ENCODE results near the gene NFATC1. TPM values are rescaled to one million over a fixed set of nuclear protein-coding genes. Genes with fewer than 3 reads are reported as not detected.
A peak's percentile ranks its signal among the peaks of the same experiment; 100 is the strongest.

NFATC1 gene
- total RNA-seq, result 10 to 100 TPM; 97.2 to 98.3 TPM

DNA sequence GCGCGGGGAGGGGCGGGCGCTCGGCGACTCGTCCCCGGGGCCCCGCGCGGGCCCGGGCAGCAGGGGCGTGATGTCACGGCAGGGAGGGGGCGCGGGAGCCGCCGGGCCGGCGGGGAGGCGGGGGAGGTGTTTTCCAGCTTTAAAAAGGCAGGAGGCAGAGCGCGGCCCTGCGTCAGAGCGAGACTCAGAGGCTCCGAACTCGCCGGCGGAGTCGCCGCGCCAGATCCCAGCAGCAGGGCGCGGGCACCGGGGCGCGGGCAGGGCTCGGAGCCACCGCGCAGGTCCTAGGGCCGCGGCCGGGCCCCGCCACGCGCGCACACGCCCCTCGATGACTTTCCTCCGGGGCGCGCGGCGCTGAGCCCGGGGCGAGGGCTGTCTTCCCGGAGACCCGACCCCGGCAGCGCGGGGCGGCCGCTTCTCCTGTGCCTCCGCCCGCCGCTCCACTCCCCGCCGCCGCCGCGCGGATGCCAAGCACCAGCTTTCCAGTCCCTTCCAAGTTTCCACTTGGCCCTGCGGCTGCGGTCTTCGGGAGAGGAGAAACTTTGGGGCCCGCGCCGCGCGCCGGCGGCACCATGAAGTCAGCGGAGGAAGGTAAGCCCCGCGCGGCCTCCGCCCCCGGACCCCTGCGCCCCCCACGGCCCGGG is at the start of gene NFATC1:
NFATC1 (plus strand) TSS at position 170 of the 644 bp plus-strand sequence; CDS start at position 465, 295 bp downstream.
- peaks cover 22% of the 10 kb centered on the region for H3K36me3 Mint-ChIP-seq (ENCODE audit: low read depth)
- H3K4me3 Mint-ChIP-seq, result peak within 1 kb of the TSS; percentile 94
- CTCF ChIA-PET, result interaction anchor here (0.5 to 2.5 kb wide), 5 partner anchors 14 to 134 kb away, joined by 3 to 10 read pairs (median 5); no protein-coding TSS in a partner anchor
- TF ChIP-seq, protein P1, sequence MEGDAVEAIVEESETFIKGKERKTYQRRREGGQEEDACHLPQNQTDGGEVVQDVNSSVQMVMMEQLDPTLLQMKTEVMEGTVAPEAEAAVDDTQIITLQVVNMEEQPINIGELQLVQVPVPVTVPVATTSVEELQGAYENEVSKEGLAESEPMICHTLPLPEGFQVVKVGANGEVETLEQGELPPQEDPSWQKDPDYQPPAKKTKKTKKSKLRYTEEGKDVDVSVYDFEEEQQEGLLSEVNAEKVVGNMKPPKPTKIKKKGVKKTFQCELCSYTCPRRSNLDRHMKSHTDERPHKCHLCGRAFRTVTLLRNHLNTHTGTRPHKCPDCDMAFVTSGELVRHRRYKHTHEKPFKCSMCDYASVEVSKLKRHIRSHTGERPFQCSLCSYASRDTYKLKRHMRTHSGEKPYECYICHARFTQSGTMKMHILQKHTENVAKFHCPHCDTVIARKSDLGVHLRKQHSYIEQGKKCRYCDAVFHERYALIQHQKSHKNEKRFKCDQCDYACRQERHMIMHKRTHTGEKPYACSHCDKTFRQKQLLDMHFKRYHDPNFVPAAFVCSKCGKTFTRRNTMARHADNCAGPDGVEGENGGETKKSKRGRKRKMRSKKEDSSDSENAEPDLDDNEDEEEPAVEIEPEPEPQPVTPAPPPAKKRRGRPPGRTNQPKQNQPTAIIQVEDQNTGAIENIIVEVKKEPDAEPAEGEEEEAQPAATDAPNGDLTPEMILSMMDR (IDR thresholded peaks at IDR 0.05), result no peak
- ATAC-seq (peak; percentile 45), DNase-seq (peak; percentile 91)
- no peaks in the 10 kb centered on the region for H3K9me3 Mint-ChIP-seq
- H3K27ac Mint-ChIP-seq, result peak within 1 kb of the TSS; percentile 87
- POLR2A ChIA-PET, result interaction anchor here (1.0 to 3.4 kb wide), 5 partner anchors 9 to 128 kb away, joined by 4 to 25 read pairs (median 6); no protein-coding TSS in a partner anchor
- intact Hi-C loops (cut with micrococcal nuclease), result loop anchor here (5.0 kb wide), 1 partner anchor 126 kb away; no protein-coding TSS in a partner anchor
- peaks cover 9% of the 10 kb centered on the region for H3K27me3 Mint-ChIP-seq
- H3K4me1 Mint-ChIP-seq (ENCODE audit: low read depth), result peaks cover 20% of the 10 kb centered on the region

DNA sequence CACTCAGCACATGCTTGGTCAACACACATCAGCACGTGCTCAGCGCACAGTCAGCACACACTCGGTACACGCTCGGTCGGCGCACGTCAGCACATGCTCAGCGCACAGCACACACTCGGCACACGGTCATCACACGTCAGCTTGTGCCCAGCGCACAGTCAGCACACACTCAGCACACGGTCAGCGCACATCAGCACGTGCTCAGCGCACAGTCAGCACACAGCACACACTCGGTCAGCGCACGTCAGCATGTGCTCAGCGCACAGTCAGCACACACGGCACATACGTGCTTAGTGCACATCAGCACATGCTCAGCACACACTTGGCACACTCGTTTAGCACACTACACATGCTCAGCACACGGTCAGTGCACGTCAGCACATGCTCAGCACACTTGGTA is 49.7 kb upstream of the NFATC1 start:
- no peaks in the 10 kb centered on the region for H3K27me3 Mint-ChIP-seq
- H3K4me3 Mint-ChIP-seq, result no peak overlapping the region
- POLR2A ChIA-PET, result interaction anchor here (0.6 kb wide), 1 partner anchor 595 kb away, joined by 3 read pairs; no protein-coding TSS in a partner anchor
- intact Hi-C loops (cut with micrococcal nuclease), result no loop called here
- CTCF ChIA-PET, result no interaction called here
- no peaks in the 10 kb centered on the region for H3K9me3 Mint-ChIP-seq
- TF ChIP-seq, protein P1 (IDR thresholded peaks at IDR 0.05), result no peak
- H3K27ac Mint-ChIP-seq, result no peak overlapping the region
- peaks cover 30% of the 10 kb centered on the region for H3K36me3 Mint-ChIP-seq (ENCODE audit: low read depth)
- no peak for ATAC-seq
- no peak for DNase-seq
- no peaks in the 10 kb centered on the region for H3K4me1 Mint-ChIP-seq (ENCODE audit: low read depth)

DNA sequence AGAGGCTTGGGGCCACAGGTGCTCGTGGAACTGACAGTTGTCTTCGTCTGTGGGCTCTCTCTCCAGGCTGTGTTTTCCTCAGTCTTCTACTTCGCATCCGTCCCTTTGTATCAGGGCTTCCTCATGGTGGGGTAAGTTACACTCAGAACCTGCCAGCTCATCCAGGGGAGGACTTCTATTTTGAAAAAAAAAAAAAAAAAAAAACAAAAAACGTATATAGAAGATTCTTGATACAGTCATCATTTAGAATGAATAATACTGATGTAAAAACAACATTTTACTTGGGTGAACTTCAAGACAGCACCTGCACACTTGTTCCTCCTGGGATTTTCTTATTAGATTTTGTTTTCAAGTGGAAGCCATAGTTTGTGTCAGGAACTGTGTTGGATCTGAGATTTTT is 47.7 kb upstream of the NFATC1 start:
- Mint-ChIP-seq H3K9me3 (no peaks in the 10 kb centered on the region), H3K27ac (no peak overlapping the region), H3K4me1 (ENCODE audit: low read depth) (no peaks in the 10 kb centered on the region), H3K36me3 (ENCODE audit: low read depth) (peaks cover 27% of the 10 kb centered on the region), H3K27me3 (no peaks in the 10 kb centered on the region), H3K4me3 (no peak overlapping the region)
- intact Hi-C loops (cut with micrococcal nuclease), result no loop called here
- POLR2A ChIA-PET, result no interaction called here
- TF ChIP-seq, protein P1 (IDR thresholded peaks at IDR 0.05), result no peak
- no peak for ATAC-seq
- CTCF ChIA-PET, result no interaction called here
- no peak for DNase-seq

DNA sequence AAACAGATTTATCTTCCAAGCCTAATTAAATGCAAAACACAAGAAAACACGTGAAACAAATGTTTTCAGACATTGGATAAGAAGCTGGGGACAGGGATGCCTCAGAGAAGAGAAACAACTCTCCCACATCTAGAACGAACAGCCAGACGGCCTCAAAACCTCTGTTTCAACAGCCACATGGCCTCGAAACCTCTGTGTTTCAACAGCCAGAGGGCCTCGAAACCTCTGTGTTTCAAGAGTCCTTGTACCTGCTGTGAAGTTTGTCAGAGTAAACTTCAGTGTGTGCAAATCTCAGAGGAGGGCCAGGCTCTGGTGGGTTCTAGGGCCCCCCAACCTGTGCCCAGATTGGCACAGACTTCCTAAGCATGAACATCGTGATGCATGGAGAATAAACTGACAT is 43.3 kb upstream of the NFATC1 start:
- Mint-ChIP-seq H3K36me3 (ENCODE audit: low read depth) (peaks cover 7% of the 10 kb centered on the region), H3K4me3 (no peak overlapping the region), H3K4me1 (ENCODE audit: low read depth) (no peaks in the 10 kb centered on the region), H3K27ac (no peak overlapping the region), H3K9me3 (no peaks in the 10 kb centered on the region), H3K27me3 (no peaks in the 10 kb centered on the region)
- DNase-seq, result no peak
- TF ChIP-seq, protein P1 (IDR thresholded peaks at IDR 0.05), result no peak
- no peak for ATAC-seq
- intact Hi-C loops (cut with micrococcal nuclease), result no loop called here
- ChIA-PET POLR2A (no interaction called here), CTCF (no interaction called here)

DNA sequence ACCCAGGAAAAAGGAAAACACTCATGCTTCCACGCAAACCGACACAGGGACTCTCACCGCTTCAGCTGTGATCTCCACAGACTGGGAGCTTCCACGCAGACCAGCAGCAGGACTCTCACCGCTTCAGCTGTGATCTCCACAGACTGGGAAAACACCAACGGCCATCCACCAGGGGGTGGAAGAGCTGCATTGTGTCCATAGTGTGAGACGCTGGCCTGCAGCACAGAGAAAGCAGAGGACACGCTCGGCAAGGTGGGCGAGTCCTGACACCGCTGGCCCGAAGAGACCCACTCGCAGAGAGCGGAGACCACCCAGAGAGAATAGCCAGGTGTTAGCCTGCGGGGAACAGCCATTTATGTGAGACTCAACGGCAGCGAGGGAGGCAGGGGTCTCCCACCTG is 42.5 kb upstream of the NFATC1 start:
- H3K27ac Mint-ChIP-seq, result no peak overlapping the region
- H3K36me3 Mint-ChIP-seq (ENCODE audit: low read depth), result peaks cover 6% of the 10 kb centered on the region
- ChIA-PET CTCF (no interaction called here), POLR2A (no interaction called here)
- no peaks in the 10 kb centered on the region for H3K4me1 Mint-ChIP-seq (ENCODE audit: low read depth)
- TF ChIP-seq, protein P1 (IDR thresholded peaks at IDR 0.05), result no peak
- H3K9me3 Mint-ChIP-seq, result no peaks in the 10 kb centered on the region
- H3K27me3 Mint-ChIP-seq, result no peaks in the 10 kb centered on the region
- no peak overlapping the region for H3K4me3 Mint-ChIP-seq
- intact Hi-C loops (cut with micrococcal nuclease), result no loop called here
- no peak for DNase-seq
- no peak for ATAC-seq

All from activated CD8-positive, alpha-beta T cell treated with anti-CD3 and anti-CD28 coated beads for 36 hours (primary cell).